ENCODE measurements around the gene EXOC4.

DNA sequence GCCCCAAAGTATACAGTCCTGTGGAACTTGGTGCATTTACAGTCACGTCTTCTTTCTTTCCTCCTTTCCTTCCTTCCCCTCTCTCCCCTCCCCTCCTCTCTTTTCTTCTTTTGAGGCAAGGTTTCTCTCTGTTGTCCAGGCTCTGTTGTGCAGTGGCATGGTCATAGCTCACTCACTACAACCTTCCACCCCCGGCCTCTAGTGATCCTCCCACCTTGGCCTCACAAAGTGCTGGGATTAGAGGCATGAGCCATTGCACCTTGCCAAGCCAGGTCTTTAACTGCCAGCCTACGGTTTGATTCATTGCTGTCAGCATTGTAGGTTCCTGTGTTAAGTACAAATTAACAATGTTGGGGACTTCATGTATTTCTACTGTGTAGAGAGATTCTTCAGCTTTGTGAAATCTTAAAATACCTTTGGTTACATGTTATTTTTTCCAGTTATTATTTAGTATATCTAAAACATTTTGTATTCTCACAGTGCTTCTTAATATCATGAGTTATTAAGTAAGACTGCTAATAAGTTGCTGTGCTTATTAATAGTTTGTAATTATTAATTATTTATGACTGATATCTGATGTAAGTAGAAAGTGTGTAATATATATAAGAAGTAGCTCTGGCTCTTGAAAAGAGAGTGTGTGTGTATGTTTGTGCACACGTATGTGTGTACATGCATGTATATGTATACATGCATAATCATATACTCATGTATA is 320.8 kb downstream of the EXOC4 start:
- TF ChIP-seq CTCF (IDR thresholded peaks at IDR 0.05; ENCODE audit: low read length) (no peak), EZH2 (IDR thresholded peaks at IDR 0.05; ENCODE audit: borderline replicate concordance, low read length) (no peak)

Data from OCI-LY1 (cell line).